Activated CD8-positive, alpha-beta memory T cell treated with anti-CD3 and anti-CD28 coated beads, Interleukin-2, amount 50 U/mL, for 24 hours (primary cell): ENCODE results near the gene STRN.

Experiments
- DNase-seq: peaks from one replicate; pipeline ENCODE4 v3.0.0-alpha.2; 2020; ENCODE audit errors: extremely low read depth

Gene STRN

DNA sequence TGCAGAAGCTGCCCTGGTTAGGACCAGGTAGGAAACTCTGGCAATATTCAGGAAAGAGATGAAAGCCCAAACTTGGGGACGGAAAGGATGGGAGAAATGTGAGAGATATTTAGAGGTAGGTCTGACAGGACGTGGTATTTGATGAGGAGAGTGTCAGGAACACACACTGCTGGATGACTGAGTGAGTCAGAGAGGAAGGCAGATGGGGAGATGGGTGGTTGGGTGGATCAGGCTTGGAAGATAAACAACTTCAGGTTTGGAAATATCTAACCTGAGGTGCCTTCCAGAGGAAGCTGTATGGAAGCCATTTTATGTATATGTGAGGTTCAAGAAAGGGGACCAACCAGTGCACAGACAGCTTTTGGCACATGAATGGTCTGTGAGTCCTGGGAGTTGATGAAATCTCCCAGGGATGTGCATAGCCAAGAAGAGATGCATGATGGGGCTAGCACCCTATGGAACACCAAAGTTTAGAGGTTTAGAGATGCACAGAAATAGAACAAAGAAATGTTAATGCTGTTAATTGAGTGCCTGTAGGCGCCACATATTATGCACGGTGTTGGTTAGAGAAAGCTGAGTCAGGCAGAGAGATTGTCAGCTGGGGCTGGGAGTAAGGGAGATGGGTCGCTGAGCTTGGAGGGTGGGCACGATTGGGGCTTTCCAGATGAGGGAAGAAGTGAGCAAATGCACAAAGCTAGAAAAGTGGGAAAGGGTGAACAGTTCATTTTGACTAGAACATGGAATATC, 168.8 kb downstream of the STRN start:
- no peak for DNase-seq
